ENCODE data around the gene PRKCQ. TPM values are rescaled to one million over a fixed set of nuclear protein-coding genes. Genes with fewer than 3 reads are reported as not detected.

Gene PRKCQ
- total and polyA plus RNA-seq, 2 of the 8 experiments (the other 6 are each of a cell fraction or from before 2014, with no cell fraction given), result 9.1 to 22.6 TPM

DNA sequence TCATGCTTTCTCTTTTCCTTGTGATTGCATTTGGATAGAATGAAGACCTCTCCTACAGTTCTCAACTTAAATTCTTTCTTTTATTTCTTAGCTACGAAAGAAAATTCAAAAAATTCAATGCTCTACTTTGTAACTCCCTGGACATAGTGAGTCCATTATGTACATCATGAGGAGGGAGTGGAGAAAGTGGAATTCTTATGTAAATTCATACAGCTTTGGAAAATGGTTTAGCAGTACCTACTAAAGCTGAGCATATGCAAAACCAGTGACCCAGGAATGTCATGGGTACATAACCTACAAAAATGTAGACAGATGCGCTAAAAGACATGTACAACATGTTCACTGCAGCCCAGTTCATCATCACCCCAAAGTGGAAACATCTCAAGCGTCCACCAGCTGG, 8.8 kb upstream of the PRKCQ start:
- Histone ChIP-seq H3K79me2 (ENCODE audit: control insufficient read depth in 1 of 2, insufficient read depth in 2 of 2, low read length in 2 of 2) (no peaks in the 10 kb centered on the region), H3K79me1 (ENCODE audit: low read depth, low read length) (no peaks in the 10 kb centered on the region), H3K4me3 (ENCODE audit: extremely low read depth in 1 of 4, insufficient read depth in 2 of 4, low read depth in 3 of 4, low read length in 4 of 4) (no peak overlapping the region), H3K23me2 (ENCODE audit: low read depth, low read length) (no peaks in the 10 kb centered on the region; the same call in 1 of the 2 replicates), H2AFZ (ENCODE audit: low read length) (no peak overlapping the region), H3K14ac (ENCODE audit: insufficient read length) (no peak overlapping the region), H3K4me1 (replicated peaks in 1 of 4; ENCODE audit: control insufficient read depth in 3 of 4, insufficient read depth in 4 of 4, low read length in 3 of 4) (no peaks in the 10 kb centered on the region), H3K4me2 (ENCODE audit: insufficient read depth in 1 of 2, low read depth in 2 of 2, low read length in 2 of 2) (no peak overlapping the region), H3K9me3 (ENCODE audit: insufficient read depth in 2 of 2, low read depth in 1 of 2, low read length in 1 of 2) (no peaks in the 10 kb centered on the region), H3K9ac (replicated peaks in 1 of 4; ENCODE audit: extremely low read depth in 1 of 4, low read depth in 3 of 4, low read length in 3 of 4) (no peak overlapping the region), H3K4ac (replicated peaks; ENCODE audit: insufficient read length, low read depth, low read length) (no peak overlapping the region), H4K20me1 (replicated peaks in 1 of 2; ENCODE audit: control insufficient read depth in 1 of 2, insufficient read depth in 2 of 2, low read length in 2 of 2) (no peaks in the 10 kb centered on the region), H3K56ac (replicated peaks; ENCODE audit: insufficient read length, low read depth, low read length) (no peak overlapping the region), H3K27ac (ENCODE audit: low read depth, low read length) (no peak overlapping the region), H2BK12ac (ENCODE audit: low read depth, low read length) (no peak overlapping the region), H2AK5ac (ENCODE audit: low read depth, low read length) (no peak overlapping the region), H3K27me3 (replicated peaks in 1 of 4; ENCODE audit: control insufficient read depth in 3 of 4, extremely low read depth in 1 of 4, insufficient read depth in 3 of 4, low read length in 3 of 4) (no peaks in the 10 kb centered on the region), H3K18ac (ENCODE audit: extremely low read depth, low read length) (no peak overlapping the region), H4K91ac (replicated peaks; ENCODE audit: insufficient read length, low read length) (no peak overlapping the region), H4K5ac (ENCODE audit: insufficient read length, low read depth, low read length) (no peak overlapping the region), H3K36me3 (ENCODE audit: control insufficient read depth in 2 of 4, insufficient read depth in 4 of 4, low read length in 3 of 4) (peaks cover 3 to 20% (median 5%) of the 10 kb centered on the region in 4 experiments; a peak in 6 of 8 replicates), H2BK15ac (ENCODE audit: low read length) (no peak overlapping the region), H2BK20ac (ENCODE audit: low read length) (no peak overlapping the region), H4K8ac (ENCODE audit: extremely low read depth, insufficient read depth, low read length) (no peak overlapping the region), H2BK5ac (ENCODE audit: low read depth, low read length) (no peak overlapping the region), H2BK120ac (replicated peaks; ENCODE audit: low read depth, low read length) (no peak overlapping the region), H3K23ac (ENCODE audit: insufficient read length) (no peak overlapping the region)
- DNase-seq (ENCODE audit: low read depth in 1 of 2, low spot score in 2 of 2), result no peak
- FAIRE-seq, result no peak
- ChIA-PET POLR2A (ENCODE audit: partially characterized antibody) (no interaction called here), CTCF (ENCODE audit: partially characterized antibody) (interaction anchor here (0.6 to 1.3 kb wide), 4 partner anchors 17 to 1722 kb away, joined by 3 read pairs; no protein-coding TSS in a partner anchor)
- WGBS, 2 experiments (ENCODE audit: extremely low coverage in 1 of 2, insufficient coverage in 1 of 2, insufficient read length in 1 of 2, insufficient replicate concordance in 2 of 2, low coverage in 1 of 2, low lambda C conversion rate in 2 of 2, missing lambda C conversion rate in 1 of 2), result 85% methylated on average over 3 of the region's 3 CpGs; no CpG with 5 or more reads in 1 of the 2 experiments
- TF ChIP-seq PHF8 (conservative IDR thresholded peaks at IDR 0.05; ENCODE audit: low read depth, low read length), result no peak
- TF ChIP-seq TAF7 (optimal IDR thresholded peaks at IDR 0.05; ENCODE audit: borderline replicate concordance, low read depth, low read length), result no peak
- TF ChIP-seq SP1 (IDR thresholded peaks at IDR 0.05; ENCODE audit: low read depth, low read length), result no peak
- TF ChIP-seq CTCF (IDR thresholded peaks at IDR 0.05; ENCODE audit: control extremely low read depth in 1 of 3, insufficient read depth in 1 of 3, low read depth in 1 of 3, low read length in 3 of 3), result no peak
- TF ChIP-seq EGR1 (IDR thresholded peaks at IDR 0.05; ENCODE audit: borderline replicate concordance, low read depth, low read length), result no peak
- no peak for TF ChIP-seq SP2 (IDR thresholded peaks at IDR 0.05; ENCODE audit: low read length)
